Panc1 (cell line): ENCODE measurements around the gene TMEM182. TPM values are rescaled to one million over a fixed set of nuclear protein-coding genes. Genes with fewer than 3 reads are reported as not detected.

Source experiments
- ATAC-seq: fragments of 200-7000 bp; cut with Tn5 transposase; 2 replicates; pipeline ENCODE4 v1.9.1; 2020; ENCODE audit warnings: mild to moderate bottlenecking, moderate library complexity
- BruUV-seq: library from RNA; stranded (reverse); fragments of 400-500 nt; replicated peaks from 2 replicates; lab custom pipeline; 2021; lab: Mats Ljungman, UMichigan
- CTCF ChIA-PET: fragments of 300-600 bp; sonication (Branson Sonifier 250); formaldehyde crosslinking; loops from one replicate; lab custom pipeline; 2022; ENCODE audit warnings: antibody characterized with exemption; lab: Charles Lee
- POLR2A ChIA-PET: fragments of 300-600 bp; sonication (Branson Sonifier 250); formaldehyde crosslinking; loops from one replicate; lab custom pipeline; 2022; ENCODE audit warnings: antibody characterized with exemption; lab: Charles Lee
- DNase-seq: peaks from one replicate; pipeline ENCODE4 v3.0.0-alpha.2; 2010; ENCODE audit warnings: low read depth, low spot score
- H3K27ac ChIP-seq: 2 replicates; pipeline ENCODE4 v1.5.1; 2011; ENCODE audit warnings: mild to moderate bottlenecking, low read length, inconsistent platforms
- H3K27me3 ChIP-seq: fragments of 200-500 bp; sonication (Bioruptor generic); 2 replicates; pipeline ENCODE4 v1.6.0; 2014; ENCODE audit warnings: low read length, inconsistent platforms; ENCODE audit not compliant: control insufficient read depth, insufficient read depth
- H3K36me3 ChIP-seq: fragments of 200-500 bp; sonication (Bioruptor generic); 2 replicates; pipeline ENCODE4 v1.5.1; 2014; ENCODE audit warnings: inconsistent platforms, mild to moderate bottlenecking, low read length, moderate library complexity; ENCODE audit not compliant: control insufficient read depth, insufficient read depth
- H3K4me1 ChIP-seq: 2 replicates; pipeline ENCODE4 v1.5.1; 2011; ENCODE audit warnings: inconsistent platforms, mild to moderate bottlenecking, low read length, moderate library complexity; ENCODE audit not compliant: control insufficient read depth, insufficient read depth
- H3K4me3 ChIP-seq, 2 experiments: 2 replicates each; pipeline ENCODE4 v1.5.1; 2011 to 2012; ENCODE audit warnings: low read depth in 2 of 2, low read length in 2 of 2, mild to moderate bottlenecking in 2 of 2, inconsistent platforms in 1 of 2, moderate library complexity in 1 of 2
- H3K9me3 ChIP-seq: fragments of 200-500 bp; sonication (Bioruptor generic); 2 replicates; pipeline ENCODE4 v1.5.1; 2014; ENCODE audit warnings: low read depth, mild to moderate bottlenecking, inconsistent platforms, low read length, moderate library complexity; ENCODE audit not compliant: control insufficient read depth, insufficient read depth
- POLR2AphosphoS5 ChIP-seq: IDR thresholded peaks from 2 replicates; pipeline ENCODE4 v1.6.1; 2012; ENCODE audit warnings: mild to moderate bottlenecking, low read depth, low read length, moderate library complexity
- SIN3A ChIP-seq: IDR thresholded peaks from 2 replicates; pipeline ENCODE4 v1.6.1; 2012; ENCODE audit warnings: low read depth, mild to moderate bottlenecking, low read length, moderate library complexity, borderline replicate concordance; ENCODE audit not compliant: insufficient read depth
- TCF7L2 ChIP-seq: IDR thresholded peaks from 2 replicates; pipeline ENCODE4 v1.6.1; 2011; ENCODE audit warnings: mild to moderate bottlenecking, low read depth, low read length, inconsistent platforms
- in situ Hi-C: cut with HindIII; loops from 2 replicates; pipeline ENCODE4 v1.10.0; 2016; ENCODE audit warnings: low sequenced_read_pairs, low pct_unique_long_range_greater_than_20kb
- intact Hi-C: fragments of 100-400 bp; cut with micrococcal nuclease; formaldehyde crosslinking; loops from one replicate; pipeline ENCODE4 v1.10.0; 2022; ENCODE audit not compliant: unreplicated experiment
- total RNA-seq: library from RNA; stranded (reverse); gene quantifications from one replicate; pipeline ENCODE4 v1.2.1, GENCODE V29; 2021; ENCODE audit not compliant: unreplicated experiment
- TF ChIP-seq, protein P1 (sequence below): fragments of 450-650 bp; IDR thresholded peaks from 2 replicates; pipeline ENCODE4 v1.5.1; 2017; ENCODE audit warnings: mild to moderate bottlenecking
- TF ChIP-seq, protein P2 (sequence below), 2 experiments: IDR thresholded peaks; 2 replicates each; pipeline ENCODE4 v1.6.1; 2011 to 2012; ENCODE audit warnings: low read depth in 2 of 2, control low read depth in 1 of 2, low read length in 1 of 2, mild to moderate bottlenecking in 1 of 2, moderate library complexity in 1 of 2; ENCODE audit not compliant: insufficient read depth in 1 of 2

Gene TMEM182
- total RNA-seq, 1 experiment from 2014 or later: 6.2 TPM

DNA sequence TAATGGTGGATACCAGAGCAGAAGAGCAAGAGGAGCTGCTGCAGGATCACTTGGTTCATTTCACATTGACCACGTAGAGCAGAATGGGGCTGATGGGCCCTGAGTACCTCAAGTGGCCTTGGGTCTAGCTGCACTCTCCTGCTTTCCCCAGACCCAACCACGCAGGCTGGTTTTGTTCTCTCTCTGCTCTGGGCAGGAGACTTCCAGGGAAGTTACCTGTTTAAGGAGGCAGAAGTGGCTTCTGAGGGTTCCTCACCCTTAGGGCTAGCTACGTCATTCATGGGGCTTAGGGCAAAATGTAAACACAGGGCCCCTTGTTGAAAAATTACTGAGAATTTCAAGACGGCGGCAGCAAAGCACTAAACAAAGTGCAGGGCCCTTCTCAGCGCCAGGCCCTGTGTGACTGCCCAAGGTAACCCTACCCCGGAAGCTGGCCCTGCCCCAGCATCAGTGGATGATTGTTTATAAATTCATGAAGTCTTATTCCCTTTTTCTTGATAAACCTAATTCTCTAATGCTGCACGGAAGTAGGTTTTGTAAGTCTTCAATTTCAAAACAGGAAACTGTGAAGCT, 75.9 kb downstream of the TMEM182 start:
- no TSS peak for BruUV-seq
- CTCF ChIA-PET: no interaction called here
- POLR2A ChIA-PET: no interaction called here
- TF ChIP-seq, protein P1, sequence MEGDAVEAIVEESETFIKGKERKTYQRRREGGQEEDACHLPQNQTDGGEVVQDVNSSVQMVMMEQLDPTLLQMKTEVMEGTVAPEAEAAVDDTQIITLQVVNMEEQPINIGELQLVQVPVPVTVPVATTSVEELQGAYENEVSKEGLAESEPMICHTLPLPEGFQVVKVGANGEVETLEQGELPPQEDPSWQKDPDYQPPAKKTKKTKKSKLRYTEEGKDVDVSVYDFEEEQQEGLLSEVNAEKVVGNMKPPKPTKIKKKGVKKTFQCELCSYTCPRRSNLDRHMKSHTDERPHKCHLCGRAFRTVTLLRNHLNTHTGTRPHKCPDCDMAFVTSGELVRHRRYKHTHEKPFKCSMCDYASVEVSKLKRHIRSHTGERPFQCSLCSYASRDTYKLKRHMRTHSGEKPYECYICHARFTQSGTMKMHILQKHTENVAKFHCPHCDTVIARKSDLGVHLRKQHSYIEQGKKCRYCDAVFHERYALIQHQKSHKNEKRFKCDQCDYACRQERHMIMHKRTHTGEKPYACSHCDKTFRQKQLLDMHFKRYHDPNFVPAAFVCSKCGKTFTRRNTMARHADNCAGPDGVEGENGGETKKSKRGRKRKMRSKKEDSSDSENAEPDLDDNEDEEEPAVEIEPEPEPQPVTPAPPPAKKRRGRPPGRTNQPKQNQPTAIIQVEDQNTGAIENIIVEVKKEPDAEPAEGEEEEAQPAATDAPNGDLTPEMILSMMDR: no peak
- TF ChIP-seq POLR2AphosphoS5 (no peak), TCF7L2 (no peak), SIN3A (no peak)
- TF ChIP-seq, protein P2, sequence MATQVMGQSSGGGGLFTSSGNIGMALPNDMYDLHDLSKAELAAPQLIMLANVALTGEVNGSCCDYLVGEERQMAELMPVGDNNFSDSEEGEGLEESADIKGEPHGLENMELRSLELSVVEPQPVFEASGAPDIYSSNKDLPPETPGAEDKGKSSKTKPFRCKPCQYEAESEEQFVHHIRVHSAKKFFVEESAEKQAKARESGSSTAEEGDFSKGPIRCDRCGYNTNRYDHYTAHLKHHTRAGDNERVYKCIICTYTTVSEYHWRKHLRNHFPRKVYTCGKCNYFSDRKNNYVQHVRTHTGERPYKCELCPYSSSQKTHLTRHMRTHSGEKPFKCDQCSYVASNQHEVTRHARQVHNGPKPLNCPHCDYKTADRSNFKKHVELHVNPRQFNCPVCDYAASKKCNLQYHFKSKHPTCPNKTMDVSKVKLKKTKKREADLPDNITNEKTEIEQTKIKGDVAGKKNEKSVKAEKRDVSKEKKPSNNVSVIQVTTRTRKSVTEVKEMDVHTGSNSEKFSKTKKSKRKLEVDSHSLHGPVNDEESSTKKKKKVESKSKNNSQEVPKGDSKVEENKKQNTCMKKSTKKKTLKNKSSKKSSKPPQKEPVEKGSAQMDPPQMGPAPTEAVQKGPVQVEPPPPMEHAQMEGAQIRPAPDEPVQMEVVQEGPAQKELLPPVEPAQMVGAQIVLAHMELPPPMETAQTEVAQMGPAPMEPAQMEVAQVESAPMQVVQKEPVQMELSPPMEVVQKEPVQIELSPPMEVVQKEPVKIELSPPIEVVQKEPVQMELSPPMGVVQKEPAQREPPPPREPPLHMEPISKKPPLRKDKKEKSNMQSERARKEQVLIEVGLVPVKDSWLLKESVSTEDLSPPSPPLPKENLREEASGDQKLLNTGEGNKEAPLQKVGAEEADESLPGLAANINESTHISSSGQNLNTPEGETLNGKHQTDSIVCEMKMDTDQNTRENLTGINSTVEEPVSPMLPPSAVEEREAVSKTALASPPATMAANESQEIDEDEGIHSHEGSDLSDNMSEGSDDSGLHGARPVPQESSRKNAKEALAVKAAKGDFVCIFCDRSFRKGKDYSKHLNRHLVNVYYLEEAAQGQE (IDR thresholded peaks at IDR 0.05; ENCODE audit: insufficient read depth in 1 of 2, low read depth in 2 of 2, low read length in 1 of 2): no peak
- in situ Hi-C loops (no loop called here), intact Hi-C loops (no loop called here)
- DNase-seq (no peak), ATAC-seq (no peak)
- no peaks in the 10 kb centered on the region for H3K9me3 ChIP-seq
- H3K27ac ChIP-seq: no peak overlapping the region
- no peak overlapping the region for H3K4me3 ChIP-seq
- no peaks in the 10 kb centered on the region for H3K4me1 ChIP-seq
- H3K36me3 ChIP-seq: no peaks in the 10 kb centered on the region
- H3K27me3 ChIP-seq: no peaks in the 10 kb centered on the region

DNA sequence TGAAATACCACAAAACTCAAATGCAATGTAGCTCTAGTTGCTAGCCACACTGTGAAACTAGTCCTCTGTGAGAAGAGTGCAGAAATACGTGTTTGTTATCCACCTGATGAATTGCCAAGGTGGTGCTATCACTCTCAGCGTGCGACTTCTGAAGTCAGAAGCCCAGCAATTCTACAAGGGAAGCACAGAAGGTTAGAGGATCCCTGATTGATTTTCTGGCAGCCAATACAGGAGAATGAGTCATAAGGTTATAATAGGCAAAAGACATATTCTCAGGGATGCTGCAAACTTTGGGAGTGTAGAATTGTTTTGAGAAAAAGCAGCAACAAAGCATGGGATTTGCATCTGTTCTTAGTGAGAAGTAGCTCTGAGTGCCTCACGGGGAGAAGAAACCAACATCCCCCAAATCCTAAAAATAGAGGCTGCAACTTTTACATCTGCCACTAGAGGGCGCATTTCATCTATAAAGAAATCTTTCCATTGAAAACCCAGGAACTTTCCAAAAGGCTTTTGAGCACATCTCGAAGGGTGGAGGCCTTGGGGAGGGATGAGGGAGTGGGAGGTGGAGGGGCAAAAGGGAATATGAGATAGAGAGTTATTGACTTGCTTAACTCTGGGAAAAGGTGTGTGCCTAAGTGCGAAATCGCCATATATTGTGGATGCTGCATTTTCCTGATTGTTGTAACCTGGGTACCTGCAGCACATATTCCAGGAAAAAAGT, 78.0 kb downstream of the TMEM182 start:
- CTCF ChIA-PET: interaction anchor here (0.7 kb wide), 1 partner anchor 30 kb away, joined by 3 read pairs; no protein-coding TSS in a partner anchor
- no peak for ATAC-seq
- Histone ChIP-seq H3K27ac (no peak overlapping the region), H3K9me3 (no peaks in the 10 kb centered on the region), H3K36me3 (no peaks in the 10 kb centered on the region), H3K4me1 (no peaks in the 10 kb centered on the region), H3K27me3 (no peaks in the 10 kb centered on the region), H3K4me3 (no peak overlapping the region)
- intact Hi-C loops: loop anchor here (10.0 kb wide), 1 partner anchor 295 kb away; no protein-coding TSS in a partner anchor
- in situ Hi-C loops: no loop called here
- POLR2A ChIA-PET: no interaction called here
- BruUV-seq: no TSS peak
- DNase-seq: peak; percentile 25
- TF ChIP-seq TCF7L2: no peak
- TF ChIP-seq, protein P1: peak; percentile 89
